Uterus (tissue), 2 donors: ENCODE data around the gene LRIG1.

Source experiments
- CTCF ChIP-seq, 4 experiments: fragments of 200-600 bp in 2 of 4; fragments of 450-650 bp in 2 of 4; sonication (generic) in 2 of 4; IDR thresholded peaks; one replicate each; pipeline ENCODE4 v1.5.1; 2016 to 2019; ENCODE audit warnings: antibody characterized with exemption in 4 of 4, mild to moderate bottlenecking in 2 of 4, moderate library complexity in 1 of 4
- POLR2A ChIP-seq, 2 donors: fragments of 450-650 bp; IDR thresholded peaks; one replicate each; pipeline ENCODE4 v1.6.1; 2016; ENCODE audit warnings: antibody characterized with exemption in 2 of 2, mild to moderate bottlenecking in 1 of 2, moderate library complexity in 1 of 2

GRCh38 chr3:66403323-66403990, 97.4 kb downstream of the LRIG1 start:
- TF ChIP-seq CTCF (IDR thresholded peaks at IDR 0.05) = no peak
- TF ChIP-seq POLR2A (IDR thresholded peaks at IDR 0.05) = no peak
